Chondrocyte (in vitro differentiated cells): ENCODE results near the gene PADI2. TPM values are rescaled to one million over a fixed set of nuclear protein-coding genes. Genes with fewer than 3 reads are reported as not detected.

Experiments used
- DNase-seq: peaks from one replicate; pipeline ENCODE4 v3.0.0; 2021; ENCODE audit warnings: mixed read lengths, low spot score
- H3K27ac Mint-ChIP-seq: one replicate; pipeline ENCODE4 v1.8.0; 2021; ENCODE audit warnings: mild to moderate bottlenecking, moderate library complexity, mixed read lengths; ENCODE audit not compliant: unreplicated experiment
- H3K27me3 Mint-ChIP-seq: 2 replicates; pipeline ENCODE4 v1.8.0; 2021; ENCODE audit warnings: low read depth, mixed read lengths
- H3K36me3 Mint-ChIP-seq: 2 replicates; pipeline ENCODE4 v1.8.0; 2021; ENCODE audit warnings: low read depth, mixed read lengths
- H3K4me1 Mint-ChIP-seq: 2 replicates; pipeline ENCODE4 v1.8.0; 2021; ENCODE audit warnings: low read depth, mild to moderate bottlenecking, mixed read lengths
- H3K4me3 Mint-ChIP-seq: one replicate; pipeline ENCODE4 v1.8.0; 2021; ENCODE audit warnings: mild to moderate bottlenecking, moderate library complexity, mixed read lengths; ENCODE audit not compliant: unreplicated experiment
- H3K9me3 Mint-ChIP-seq: 2 replicates; pipeline ENCODE4 v1.8.0; 2021; ENCODE audit warnings: low read depth, mixed read lengths
- total RNA-seq: library from RNA; stranded (reverse); gene quantifications from 3 replicates; pipeline ENCODE4 v1.2.1, GENCODE V29; 2021
- TF ChIP-seq, protein P1 (sequence below): fragments of 200-600 bp; sonication (generic); IDR thresholded peaks from 2 replicates; pipeline ENCODE4 v1.5.0; 2021; ENCODE audit warnings: antibody characterized with exemption, mild to moderate bottlenecking, moderate library complexity

Gene PADI2
- total RNA-seq, 1 donor from 2014 or later: 74.9 TPM

DNA sequence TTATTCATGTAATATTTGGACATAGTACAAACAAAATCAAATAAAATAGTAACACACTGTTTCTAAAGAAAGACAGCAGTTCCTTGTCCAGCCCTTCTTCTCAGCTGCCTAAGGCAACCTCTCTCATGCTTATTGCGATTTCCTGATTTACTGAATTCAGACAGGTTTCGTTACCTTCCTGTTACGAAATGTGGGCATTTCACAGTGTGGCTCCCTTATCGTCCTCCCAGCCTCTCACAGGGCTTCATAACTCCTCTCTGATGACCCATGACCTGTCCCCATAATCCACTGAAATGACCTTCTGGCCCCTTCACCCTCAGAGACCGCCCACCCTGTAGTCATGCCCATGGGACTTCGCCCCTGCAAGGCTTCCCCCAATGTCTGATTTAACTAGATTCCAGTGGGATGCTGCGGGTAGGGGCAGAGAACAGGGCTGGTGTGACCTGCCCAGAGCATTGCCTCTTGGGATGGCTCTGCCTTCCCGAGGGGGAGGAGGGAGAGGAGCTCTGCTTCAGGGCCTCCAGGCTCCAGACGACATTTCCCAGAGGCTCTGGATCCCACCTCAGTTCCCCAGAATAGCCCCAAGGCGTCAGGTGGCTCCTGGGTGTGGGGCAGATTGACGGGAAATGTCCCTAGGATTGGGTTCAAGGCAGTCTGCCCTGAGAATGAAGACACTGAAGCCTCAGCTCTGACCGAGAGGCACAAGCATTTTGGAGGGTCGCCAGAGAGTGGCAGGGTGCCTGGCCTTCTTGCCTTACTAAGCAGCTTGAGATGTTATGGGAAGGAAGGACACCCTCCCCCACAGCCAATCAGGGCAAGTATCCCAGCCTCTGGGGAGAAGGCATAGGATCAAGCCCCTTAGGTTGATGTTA lies 20.6 kb downstream of the PADI2 start:
- H3K27ac Mint-ChIP-seq: no peak overlapping the region
- no peaks in the 10 kb centered on the region for H3K9me3 Mint-ChIP-seq
- DNase-seq: no peak
- TF ChIP-seq, protein P1, sequence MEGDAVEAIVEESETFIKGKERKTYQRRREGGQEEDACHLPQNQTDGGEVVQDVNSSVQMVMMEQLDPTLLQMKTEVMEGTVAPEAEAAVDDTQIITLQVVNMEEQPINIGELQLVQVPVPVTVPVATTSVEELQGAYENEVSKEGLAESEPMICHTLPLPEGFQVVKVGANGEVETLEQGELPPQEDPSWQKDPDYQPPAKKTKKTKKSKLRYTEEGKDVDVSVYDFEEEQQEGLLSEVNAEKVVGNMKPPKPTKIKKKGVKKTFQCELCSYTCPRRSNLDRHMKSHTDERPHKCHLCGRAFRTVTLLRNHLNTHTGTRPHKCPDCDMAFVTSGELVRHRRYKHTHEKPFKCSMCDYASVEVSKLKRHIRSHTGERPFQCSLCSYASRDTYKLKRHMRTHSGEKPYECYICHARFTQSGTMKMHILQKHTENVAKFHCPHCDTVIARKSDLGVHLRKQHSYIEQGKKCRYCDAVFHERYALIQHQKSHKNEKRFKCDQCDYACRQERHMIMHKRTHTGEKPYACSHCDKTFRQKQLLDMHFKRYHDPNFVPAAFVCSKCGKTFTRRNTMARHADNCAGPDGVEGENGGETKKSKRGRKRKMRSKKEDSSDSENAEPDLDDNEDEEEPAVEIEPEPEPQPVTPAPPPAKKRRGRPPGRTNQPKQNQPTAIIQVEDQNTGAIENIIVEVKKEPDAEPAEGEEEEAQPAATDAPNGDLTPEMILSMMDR: no peak
- H3K4me3 Mint-ChIP-seq: no peak overlapping the region
- no peaks in the 10 kb centered on the region for H3K27me3 Mint-ChIP-seq
- no peaks in the 10 kb centered on the region for H3K36me3 Mint-ChIP-seq
- peaks cover 33% of the 10 kb centered on the region for H3K4me1 Mint-ChIP-seq

DNA sequence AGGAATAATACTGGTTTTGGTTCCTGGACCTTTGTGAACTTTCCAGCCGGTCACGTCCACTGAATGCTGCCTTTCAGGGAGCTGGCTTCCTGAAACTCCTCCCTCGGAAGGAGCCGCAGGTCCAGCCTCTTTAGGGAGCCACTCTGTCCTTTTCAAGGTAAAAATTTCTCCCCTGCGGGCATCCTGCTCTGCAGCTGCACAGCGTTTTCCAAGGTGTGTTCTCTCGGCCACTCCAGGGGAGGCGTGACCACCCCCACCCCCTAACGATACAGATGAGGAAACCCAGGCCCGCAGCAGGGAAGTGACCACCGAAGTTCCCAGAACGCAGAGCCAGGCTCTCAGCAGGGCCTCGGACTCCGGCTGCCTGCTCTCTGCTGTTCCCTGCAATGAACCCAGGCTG lies 21.5 kb downstream of the PADI2 start:
- DNase-seq: no peak
- Mint-ChIP-seq H3K4me3 (no peak overlapping the region), H3K27me3 (no peaks in the 10 kb centered on the region), H3K4me1 (peaks cover 34% of the 10 kb centered on the region), H3K36me3 (no peaks in the 10 kb centered on the region), H3K27ac (no peak overlapping the region), H3K9me3 (no peaks in the 10 kb centered on the region)
- TF ChIP-seq, protein P1: no peak

DNA sequence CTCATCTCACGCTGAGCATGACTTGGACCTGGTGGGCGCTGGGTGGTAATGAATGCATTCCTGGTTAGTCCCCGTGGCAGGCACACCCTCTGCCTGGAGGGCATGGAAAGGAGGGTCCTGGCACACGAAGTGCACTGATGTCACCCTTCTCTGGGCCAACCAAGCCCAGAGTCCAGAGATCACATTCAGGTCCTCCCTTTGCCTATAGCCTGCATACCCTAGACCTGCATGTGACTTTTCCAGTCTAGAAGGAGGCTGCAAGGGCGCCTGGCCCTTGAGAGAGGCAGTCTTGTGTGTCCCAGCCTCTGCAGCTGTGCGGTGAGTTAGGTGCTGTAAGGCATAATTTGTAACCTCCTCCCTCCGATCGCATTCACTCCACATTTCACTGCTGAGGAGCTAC lies 22.1 kb downstream of the PADI2 start:
- Mint-ChIP-seq H3K36me3 (no peaks in the 10 kb centered on the region), H3K4me3 (no peak overlapping the region), H3K4me1 (peaks cover 34% of the 10 kb centered on the region), H3K9me3 (peaks cover 3% of the 10 kb centered on the region), H3K27me3 (no peaks in the 10 kb centered on the region), H3K27ac (no peak overlapping the region)
- DNase-seq: no peak
- TF ChIP-seq, protein P1: no peak

DNA sequence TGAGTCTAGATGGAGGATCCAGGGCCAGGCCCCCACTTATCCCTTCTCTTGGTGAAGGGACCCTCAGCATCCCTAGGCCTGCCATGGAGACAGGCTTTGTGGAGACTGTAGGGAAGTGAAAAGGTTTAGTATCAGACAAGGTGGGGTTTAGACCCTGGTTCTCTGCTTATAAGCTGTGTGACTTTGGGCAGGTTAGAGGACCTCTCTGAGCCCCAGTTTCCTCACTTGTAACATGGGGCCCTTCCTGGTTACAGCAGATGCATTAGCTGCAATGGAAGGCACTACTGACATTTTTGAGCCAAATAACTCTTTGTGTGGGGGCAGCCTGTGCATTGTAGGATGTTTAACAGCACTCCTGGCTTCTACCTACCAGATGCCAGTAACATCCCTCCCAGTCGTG lies 22.7 kb downstream of the PADI2 start:
- H3K4me3 Mint-ChIP-seq: no peak overlapping the region
- peaks cover 35% of the 10 kb centered on the region for H3K4me1 Mint-ChIP-seq
- H3K27ac Mint-ChIP-seq: no peak overlapping the region
- H3K36me3 Mint-ChIP-seq: peaks cover 1% of the 10 kb centered on the region
- H3K27me3 Mint-ChIP-seq: no peaks in the 10 kb centered on the region
- DNase-seq: no peak
- H3K9me3 Mint-ChIP-seq: peaks cover 3% of the 10 kb centered on the region
- TF ChIP-seq, protein P1: no peak

GRCh38 chr1:17095141-17095540 lies 24.1 kb downstream of the PADI2 start:
- H3K9me3 Mint-ChIP-seq: peaks cover 3% of the 10 kb centered on the region
- no peak overlapping the region for H3K27ac Mint-ChIP-seq
- DNase-seq: no peak
- H3K36me3 Mint-ChIP-seq: peaks cover 3% of the 10 kb centered on the region
- TF ChIP-seq, protein P1: no peak
- H3K4me1 Mint-ChIP-seq: peaks cover 43% of the 10 kb centered on the region
- H3K27me3 Mint-ChIP-seq: no peaks in the 10 kb centered on the region
- H3K4me3 Mint-ChIP-seq: no peak overlapping the region
